SK-N-SH (cell line): ENCODE measurements around the gene PLAC8. TPM values are rescaled to one million over a fixed set of nuclear protein-coding genes. Genes with fewer than 3 reads are reported as not detected.

Experiments
- CTCF ChIA-PET: fragments of 300-600, 350-600 bp; formaldehyde crosslinking; extraction: SDS; loops from one replicate; lab custom pipeline; 2021; lab: Yijun Ruan, JAX
- POLR2A ChIA-PET: fragments of 350-600 bp; sonication (Branson Sonifier 250); formaldehyde crosslinking; extraction: SDS; loops from one replicate; lab custom pipeline; 2020; ENCODE audit warnings: antibody characterized with exemption, inconsistent platforms; lab: Yijun Ruan, JAX
- DNase-seq: peaks from one replicate; pipeline ENCODE4 v3.0.0; 2012
- H2AFZ ChIP-seq: fragments of 200-600 bp; sonication (generic); 2 replicates; pipeline ENCODE4 v1.8.1; 2016; ENCODE audit warnings: antibody characterized with exemption, mild to moderate bottlenecking, low read depth
- H3F3A ChIP-seq: fragments of 200-600 bp; sonication (generic); replicated peaks from 2 replicates; pipeline ENCODE3; 2016; ENCODE audit warnings: antibody characterized with exemption, mild to moderate bottlenecking; ENCODE audit not compliant: insufficient read depth
- H3K27ac ChIP-seq, 2 experiments: fragments of 200-500 bp in 1 of 2; fragments of 200-600 bp in 1 of 2; sonication (Bioruptor generic) in 1 of 2; sonication (generic), shearing (Covaris generic) in 1 of 2; 2 replicates each; pipeline versions ENCODE4 v1.5.1 to v1.6.1; 2014 to 2016; ENCODE audit warnings: low read depth in 2 of 2, inconsistent platforms in 1 of 2, low read length in 1 of 2, mild to moderate bottlenecking in 1 of 2, mixed read lengths in 1 of 2
- H3K27me3 ChIP-seq: fragments of 200-600 bp; sonication (generic), shearing (Covaris generic); 2 replicates; pipeline ENCODE4 v1.6.1; 2016; ENCODE audit warnings: mixed run types; ENCODE audit not compliant: insufficient read depth
- H3K36me3 ChIP-seq, 2 experiments: fragments of 200-500 bp in 1 of 2; fragments of 200-600 bp in 1 of 2; sonication (Bioruptor generic) in 1 of 2; sonication (generic) in 1 of 2; replicated peaks in 1 of 2; 2 replicates each; pipeline versions ENCODE3 to v1.5.1; 2014 to 2016; ENCODE audit warnings: low read length in 1 of 2, mild to moderate bottlenecking in 1 of 2; ENCODE audit not compliant: insufficient read depth in 2 of 2, control insufficient read depth in 1 of 2
- H3K4me1 ChIP-seq, 2 experiments: fragments of 200-500 bp in 1 of 2; fragments of 200-600 bp in 1 of 2; sonication (Bioruptor generic) in 1 of 2; sonication (generic), shearing (Covaris generic) in 1 of 2; 2 replicates each; pipeline versions ENCODE4 v1.5.1 to v1.6.1; 2014 to 2016; ENCODE audit warnings: low read depth in 1 of 2, low read length in 1 of 2, mixed run types in 1 of 2; ENCODE audit not compliant: insufficient read depth in 2 of 2, control insufficient read depth in 1 of 2
- H3K4me2 ChIP-seq: fragments of 200-600 bp; sonication (generic), shearing (Covaris generic); 2 replicates; pipeline ENCODE4 v1.6.1; 2017; ENCODE audit warnings: mixed run types
- H3K4me3 ChIP-seq, 2 experiments: fragments of 200-500 bp in 1 of 2; fragments of 200-600 bp in 1 of 2; sonication (Bioruptor generic) in 1 of 2; sonication (generic), shearing (Covaris generic) in 1 of 2; 2 replicates each; pipeline versions ENCODE4 v1.5.1 to v1.8.1; 2014 to 2016; ENCODE audit warnings: low read depth in 2 of 2, inconsistent platforms in 1 of 2, low read length in 1 of 2, mild to moderate bottlenecking in 1 of 2, mixed read lengths in 1 of 2, moderate library complexity in 1 of 2
- H3K79me2 ChIP-seq: fragments of 200-600 bp; sonication (generic); 2 replicates; pipeline ENCODE4 v1.8.1; 2017; ENCODE audit warnings: mild to moderate bottlenecking; ENCODE audit not compliant: insufficient read depth
- H3K9ac ChIP-seq: fragments of 200-600 bp; sonication (generic); 2 replicates; pipeline ENCODE4 v1.6.1; 2017; ENCODE audit warnings: mixed run types
- H3K9me2 ChIP-seq: fragments of 200-600 bp; sonication (generic); 2 replicates; pipeline ENCODE4 v1.6.1; 2017; ENCODE audit warnings: mixed run types
- H3K9me3 ChIP-seq: fragments of 200-600 bp; sonication (generic); 2 replicates; pipeline ENCODE4 v1.6.1; 2017; ENCODE audit warnings: mixed run types, mild to moderate bottlenecking, moderate library complexity
- H4K20me1 ChIP-seq: fragments of 200-600 bp; sonication (generic); 2 replicates; pipeline ENCODE4 v1.6.1; 2017; ENCODE audit warnings: mild to moderate bottlenecking, mixed run types; ENCODE audit not compliant: insufficient read depth
- ELF1 ChIP-seq: IDR thresholded peaks from 2 replicates; pipeline ENCODE4 v1.4.0; 2012
- EP300 ChIP-seq, 2 experiments: IDR thresholded peaks; 2 replicates each; pipeline versions ENCODE4 v1.4.0 to v1.6.1; 2012; ENCODE audit warnings: borderline replicate concordance in 1 of 2, low read depth in 1 of 2, low read length in 1 of 2
- EZH2phosphoT487 ChIP-seq: fragments of 200-600 bp; sonication (generic); IDR thresholded peaks from 2 replicates; pipeline ENCODE4 v1.6.1; 2017; ENCODE audit warnings: low read depth, mixed run types, mild to moderate bottlenecking, antibody characterized with exemption, moderate library complexity, borderline replicate concordance
- FOXM1 ChIP-seq: IDR thresholded peaks from 2 replicates; pipeline ENCODE4 v1.4.0; 2012; ENCODE audit warnings: low read depth, mild to moderate bottlenecking
- JUND ChIP-seq: IDR thresholded peaks from 2 replicates; pipeline ENCODE4 v1.4.0; 2012
- MXI1 ChIP-seq: IDR thresholded peaks from 2 replicates; pipeline ENCODE4 v1.6.1; 2012; ENCODE audit warnings: mild to moderate bottlenecking, low read depth, low read length, improper control_type of control experiment
- NRF1 ChIP-seq: IDR thresholded peaks from 2 replicates; pipeline ENCODE4 v1.6.1; 2012; ENCODE audit warnings: low read depth, mild to moderate bottlenecking, low read length
- RAD21 ChIP-seq: IDR thresholded peaks from 2 replicates; pipeline ENCODE4 v1.6.1; 2012; ENCODE audit warnings: mild to moderate bottlenecking, low read length
- RCOR1 ChIP-seq: fragments of 150-350 bp; IDR thresholded peaks from 2 replicates; pipeline ENCODE4 v1.6.1; 2017; ENCODE audit warnings: antibody characterized with exemption, low read length
- SIN3A ChIP-seq: IDR thresholded peaks from 2 replicates; pipeline ENCODE4 v1.6.1; 2012; ENCODE audit warnings: low read depth, mild to moderate bottlenecking, low read length, moderate library complexity, borderline replicate concordance
- TAF1 ChIP-seq: IDR thresholded peaks from 2 replicates; pipeline ENCODE4 v1.6.1; 2012; ENCODE audit warnings: low read depth, mild to moderate bottlenecking, low read length, moderate library complexity, borderline replicate concordance
- TEAD4 ChIP-seq: IDR thresholded peaks from 2 replicates; pipeline ENCODE4 v1.4.0; 2012; ENCODE audit warnings: mild to moderate bottlenecking, borderline replicate concordance; ENCODE audit not compliant: insufficient read depth
- YY1 ChIP-seq: IDR thresholded peaks from 2 replicates; pipeline ENCODE4 v1.4.0; 2012; ENCODE audit warnings: low read depth, mild to moderate bottlenecking
- WGBS: methylation state at CpG from one replicate; pipeline ENCODE4 v1.1.6; 2017; ENCODE audit warnings: low lambda C conversion rate; 5-methylcytosine and 5-hydroxymethylcytosine counted together
- polyA plus RNA-seq, 3 experiments: library from polyadenylated mRNA; depleted of rRNA; stranded (reverse); fragments of >200 nt; gene quantifications; 2 replicates each; pipeline ENCODE4 v1.2.3, GENCODE V29; 2012
- TF ChIP-seq, protein P1 (sequence below): IDR thresholded peaks from 2 replicates; pipeline ENCODE4 v1.6.1; 2012; ENCODE audit warnings: mild to moderate bottlenecking, low read depth, low read length, moderate library complexity
- TF ChIP-seq, protein P2 (sequence below): IDR thresholded peaks from 2 replicates; pipeline ENCODE4 v1.4.0; 2012; ENCODE audit warnings: low read depth
- TF ChIP-seq, protein P3 (sequence below): IDR thresholded peaks from 2 replicates; pipeline ENCODE4 v1.4.0; 2012; ENCODE audit warnings: low read depth, borderline replicate concordance
- TF ChIP-seq, protein P4 (sequence below): fragments of 150-350 bp; IDR thresholded peaks from 2 replicates; pipeline ENCODE4 v1.6.1; 2016; ENCODE audit warnings: mild to moderate bottlenecking, low read depth, low read length
- TF ChIP-seq, protein P5 (sequence below): fragments of 150-350 bp; IDR thresholded peaks from 2 replicates; pipeline ENCODE4 v1.6.1; 2017; ENCODE audit warnings: antibody characterized with exemption, low read length, low read depth, borderline replicate concordance

Gene PLAC8
- polyA plus RNA-seq, 1 of the 3 experiments (the other 2 are of a cell fraction), result 11.3 TPM

GRCh38 chr4:83138946-83139345, 24.4 kb upstream of the PLAC8 start (continued):
- TF ChIP-seq, protein P1, sequence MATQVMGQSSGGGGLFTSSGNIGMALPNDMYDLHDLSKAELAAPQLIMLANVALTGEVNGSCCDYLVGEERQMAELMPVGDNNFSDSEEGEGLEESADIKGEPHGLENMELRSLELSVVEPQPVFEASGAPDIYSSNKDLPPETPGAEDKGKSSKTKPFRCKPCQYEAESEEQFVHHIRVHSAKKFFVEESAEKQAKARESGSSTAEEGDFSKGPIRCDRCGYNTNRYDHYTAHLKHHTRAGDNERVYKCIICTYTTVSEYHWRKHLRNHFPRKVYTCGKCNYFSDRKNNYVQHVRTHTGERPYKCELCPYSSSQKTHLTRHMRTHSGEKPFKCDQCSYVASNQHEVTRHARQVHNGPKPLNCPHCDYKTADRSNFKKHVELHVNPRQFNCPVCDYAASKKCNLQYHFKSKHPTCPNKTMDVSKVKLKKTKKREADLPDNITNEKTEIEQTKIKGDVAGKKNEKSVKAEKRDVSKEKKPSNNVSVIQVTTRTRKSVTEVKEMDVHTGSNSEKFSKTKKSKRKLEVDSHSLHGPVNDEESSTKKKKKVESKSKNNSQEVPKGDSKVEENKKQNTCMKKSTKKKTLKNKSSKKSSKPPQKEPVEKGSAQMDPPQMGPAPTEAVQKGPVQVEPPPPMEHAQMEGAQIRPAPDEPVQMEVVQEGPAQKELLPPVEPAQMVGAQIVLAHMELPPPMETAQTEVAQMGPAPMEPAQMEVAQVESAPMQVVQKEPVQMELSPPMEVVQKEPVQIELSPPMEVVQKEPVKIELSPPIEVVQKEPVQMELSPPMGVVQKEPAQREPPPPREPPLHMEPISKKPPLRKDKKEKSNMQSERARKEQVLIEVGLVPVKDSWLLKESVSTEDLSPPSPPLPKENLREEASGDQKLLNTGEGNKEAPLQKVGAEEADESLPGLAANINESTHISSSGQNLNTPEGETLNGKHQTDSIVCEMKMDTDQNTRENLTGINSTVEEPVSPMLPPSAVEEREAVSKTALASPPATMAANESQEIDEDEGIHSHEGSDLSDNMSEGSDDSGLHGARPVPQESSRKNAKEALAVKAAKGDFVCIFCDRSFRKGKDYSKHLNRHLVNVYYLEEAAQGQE, result no peak
- TF ChIP-seq, all 33 proteins: peak for 0

GRCh38 chr4:83132065-83132464, 17.5 kb upstream of the PLAC8 start:
- 83% methylated on average over 1 of the region's 1 CpG for WGBS
- TF ChIP-seq RCOR1 (no peak), FOXM1 (no peak), JUND (no peak), SIN3A (no peak), RAD21 (no peak), MXI1 (no peak), EZH2phosphoT487 (no peak), TAF1 (no peak)
- TF ChIP-seq, protein P2, sequence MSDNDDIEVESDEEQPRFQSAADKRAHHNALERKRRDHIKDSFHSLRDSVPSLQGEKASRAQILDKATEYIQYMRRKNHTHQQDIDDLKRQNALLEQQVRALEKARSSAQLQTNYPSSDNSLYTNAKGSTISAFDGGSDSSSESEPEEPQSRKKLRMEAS, result no peak

DNA sequence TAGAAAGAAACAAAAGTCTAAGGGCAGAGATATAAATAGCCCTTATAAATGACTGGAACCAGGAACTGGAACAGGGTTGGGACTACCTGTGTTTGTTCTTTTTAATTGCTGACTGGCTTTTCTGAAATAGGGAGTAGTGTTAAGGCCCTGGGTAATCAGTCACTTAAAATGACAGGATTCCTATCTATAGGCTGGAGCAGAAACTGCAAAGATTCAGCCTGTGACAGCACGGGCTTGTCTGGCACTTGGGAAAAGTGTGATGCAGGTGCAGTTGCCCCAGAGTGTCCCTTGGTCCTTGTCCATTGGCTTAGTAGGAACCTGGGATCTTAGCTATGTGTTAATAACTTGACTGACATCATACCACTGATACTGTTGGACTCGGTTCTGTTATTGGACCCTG, 14.7 kb upstream of the PLAC8 start:
- H3K27me3 ChIP-seq, result no peaks in the 10 kb centered on the region
- no peaks in the 10 kb centered on the region for H3K4me1 ChIP-seq
- WGBS, result 30% methylated on average over 2 of the region's 2 CpGs
- no peaks in the 10 kb centered on the region for H3K9me2 ChIP-seq
- H2AFZ ChIP-seq, result peak overlapping the region; percentile 71
- CTCF ChIA-PET, result interaction anchor here (1.6 kb wide), 1 partner anchor 54 kb away, joined by 5 read pairs; no protein-coding TSS in a partner anchor
- TF ChIP-seq ELF1 (no peak), TEAD4 (no peak), EP300 (IDR thresholded peaks at IDR 0.05; ENCODE audit: borderline replicate concordance in 1 of 2, low read depth in 1 of 2, low read length in 1 of 2) (no peak), RAD21 (no peak), NRF1 (no peak), YY1 (no peak)
- TF ChIP-seq, protein P3, sequence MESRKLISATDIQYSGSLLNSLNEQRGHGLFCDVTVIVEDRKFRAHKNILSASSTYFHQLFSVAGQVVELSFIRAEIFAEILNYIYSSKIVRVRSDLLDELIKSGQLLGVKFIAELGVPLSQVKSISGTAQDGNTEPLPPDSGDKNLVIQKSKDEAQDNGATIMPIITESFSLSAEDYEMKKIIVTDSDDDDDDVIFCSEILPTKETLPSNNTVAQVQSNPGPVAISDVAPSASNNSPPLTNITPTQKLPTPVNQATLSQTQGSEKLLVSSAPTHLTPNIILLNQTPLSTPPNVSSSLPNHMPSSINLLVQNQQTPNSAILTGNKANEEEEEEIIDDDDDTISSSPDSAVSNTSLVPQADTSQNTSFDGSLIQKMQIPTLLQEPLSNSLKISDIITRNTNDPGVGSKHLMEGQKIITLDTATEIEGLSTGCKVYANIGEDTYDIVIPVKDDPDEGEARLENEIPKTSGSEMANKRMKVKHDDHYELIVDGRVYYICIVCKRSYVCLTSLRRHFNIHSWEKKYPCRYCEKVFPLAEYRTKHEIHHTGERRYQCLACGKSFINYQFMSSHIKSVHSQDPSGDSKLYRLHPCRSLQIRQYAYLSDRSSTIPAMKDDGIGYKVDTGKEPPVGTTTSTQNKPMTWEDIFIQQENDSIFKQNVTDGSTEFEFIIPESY, result no peak
- TF ChIP-seq, protein P4, sequence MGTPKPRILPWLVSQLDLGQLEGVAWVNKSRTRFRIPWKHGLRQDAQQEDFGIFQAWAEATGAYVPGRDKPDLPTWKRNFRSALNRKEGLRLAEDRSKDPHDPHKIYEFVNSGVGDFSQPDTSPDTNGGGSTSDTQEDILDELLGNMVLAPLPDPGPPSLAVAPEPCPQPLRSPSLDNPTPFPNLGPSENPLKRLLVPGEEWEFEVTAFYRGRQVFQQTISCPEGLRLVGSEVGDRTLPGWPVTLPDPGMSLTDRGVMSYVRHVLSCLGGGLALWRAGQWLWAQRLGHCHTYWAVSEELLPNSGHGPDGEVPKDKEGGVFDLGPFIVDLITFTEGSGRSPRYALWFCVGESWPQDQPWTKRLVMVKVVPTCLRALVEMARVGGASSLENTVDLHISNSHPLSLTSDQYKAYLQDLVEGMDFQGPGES, result no peak
- TF ChIP-seq, protein P5, sequence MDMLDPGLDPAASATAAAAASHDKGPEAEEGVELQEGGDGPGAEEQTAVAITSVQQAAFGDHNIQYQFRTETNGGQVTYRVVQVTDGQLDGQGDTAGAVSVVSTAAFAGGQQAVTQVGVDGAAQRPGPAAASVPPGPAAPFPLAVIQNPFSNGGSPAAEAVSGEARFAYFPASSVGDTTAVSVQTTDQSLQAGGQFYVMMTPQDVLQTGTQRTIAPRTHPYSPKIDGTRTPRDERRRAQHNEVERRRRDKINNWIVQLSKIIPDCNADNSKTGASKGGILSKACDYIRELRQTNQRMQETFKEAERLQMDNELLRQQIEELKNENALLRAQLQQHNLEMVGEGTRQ, result no peak
- H3K4me3 ChIP-seq, result no peak overlapping the region
- POLR2A ChIA-PET, result no interaction called here
- H3K27ac ChIP-seq, result peak overlapping the region in 1 of 2 experiments; percentile 74; a peak in 2 of 4 replicates
- no peak overlapping the region for H3K4me2 ChIP-seq
- DNase-seq, result no peak
- peaks cover 8% of the 10 kb centered on the region for H3F3A ChIP-seq
- H3K9me3 ChIP-seq, result 0 out of 2 replicates have a peak, but pooled peaks cover 2% of the 10 kb centered on the region
- H3K79me2 ChIP-seq, result no peaks in the 10 kb centered on the region
- H4K20me1 ChIP-seq, result no peaks in the 10 kb centered on the region
- H3K9ac ChIP-seq, result no peak overlapping the region
- no peaks in the 10 kb centered on the region for H3K36me3 ChIP-seq

More at GRCh38 chr4:83132065-83132464, 17.5 kb upstream of the PLAC8 start:
- ChIA-PET POLR2A (no interaction called here), CTCF (interaction anchor here (1.3 to 1.5 kb wide), 2 partner anchors 22 to 153 kb away, joined by 3 to 5 read pairs; partner anchors contain the start of gene COQ2)
- Histone ChIP-seq H3K27me3 (no peaks in the 10 kb centered on the region), H3K4me3 (no peak overlapping the region), H3K27ac (no peak overlapping the region), H3K36me3 (no peaks in the 10 kb centered on the region), H3K4me1 (no peaks in the 10 kb centered on the region), H2AFZ (no peak overlapping the region), H3F3A (peaks cover 8% of the 10 kb centered on the region), H3K9me3 (0 out of 2 replicates have a peak, but pooled peaks cover 2% of the 10 kb centered on the region), H3K4me2 (no peak overlapping the region), H3K9ac (no peak overlapping the region), H4K20me1 (no peaks in the 10 kb centered on the region), H3K9me2 (no peaks in the 10 kb centered on the region), H3K79me2 (no peaks in the 10 kb centered on the region)
- DNase-seq, result no peak
